NCI-H82 (cell line): Measurements from ENCODE around the gene POLR2J.
"Not testable (repeated sequence)": the region's sequence is repeated elsewhere in the genome, so short reads cannot be mapped to it uniquely, and the experiment has no call there.

Experiments used
- DNase-seq: peaks from one replicate; lab custom pipeline; 2025; lab: John Stamatoyannopoulos, UW

POLR2J gene

DNA sequence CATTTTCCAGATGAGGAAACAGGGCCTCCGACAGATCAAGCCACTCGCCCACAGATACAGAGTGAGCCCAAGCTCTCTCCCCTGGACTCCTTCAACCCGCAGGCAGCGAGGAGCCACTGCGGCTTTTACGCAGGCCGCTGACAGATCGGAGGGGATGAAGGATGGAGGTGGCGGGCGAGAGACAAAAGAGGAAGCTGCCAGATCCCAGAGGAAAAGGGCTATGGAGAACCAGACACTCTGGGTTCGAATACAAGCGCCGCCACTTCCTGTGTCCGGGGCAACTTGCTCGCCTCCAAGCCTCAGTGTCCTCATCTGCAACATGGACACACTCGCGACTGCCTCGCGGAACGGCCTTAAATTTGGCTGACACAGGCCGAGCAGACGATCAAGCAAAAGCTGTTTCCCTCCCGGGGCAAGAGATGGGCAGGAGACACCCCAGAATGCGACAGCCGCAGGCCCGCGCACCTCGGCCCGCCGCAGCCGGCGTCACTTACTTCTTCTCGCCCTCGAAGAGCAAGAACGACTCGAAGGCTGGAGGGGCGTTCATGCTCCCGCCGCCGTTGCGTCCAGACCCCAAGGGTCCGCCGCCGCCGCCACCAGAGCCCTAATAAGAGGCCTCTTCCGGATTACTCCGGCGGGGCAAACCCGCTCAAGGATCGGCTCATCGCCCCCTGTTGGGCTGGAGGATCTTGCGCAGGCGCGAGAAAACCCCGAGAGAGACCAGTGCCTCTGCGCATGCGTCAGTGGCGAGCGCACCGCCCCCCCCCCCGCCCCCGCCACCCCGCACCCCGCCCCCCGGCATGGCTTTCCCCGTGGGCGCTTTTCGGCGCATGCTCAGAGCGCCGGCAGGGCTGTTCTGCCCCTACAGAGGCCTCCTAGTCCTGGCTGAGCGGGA is at the start of gene POLR2J:
Gene POLR2J (minus strand): TSS at position 609 of the 895 bp plus-strand sequence. CDS start 62 bp downstream, at position 547.
- not testable (repeated sequence) for DNase-seq

DNA sequence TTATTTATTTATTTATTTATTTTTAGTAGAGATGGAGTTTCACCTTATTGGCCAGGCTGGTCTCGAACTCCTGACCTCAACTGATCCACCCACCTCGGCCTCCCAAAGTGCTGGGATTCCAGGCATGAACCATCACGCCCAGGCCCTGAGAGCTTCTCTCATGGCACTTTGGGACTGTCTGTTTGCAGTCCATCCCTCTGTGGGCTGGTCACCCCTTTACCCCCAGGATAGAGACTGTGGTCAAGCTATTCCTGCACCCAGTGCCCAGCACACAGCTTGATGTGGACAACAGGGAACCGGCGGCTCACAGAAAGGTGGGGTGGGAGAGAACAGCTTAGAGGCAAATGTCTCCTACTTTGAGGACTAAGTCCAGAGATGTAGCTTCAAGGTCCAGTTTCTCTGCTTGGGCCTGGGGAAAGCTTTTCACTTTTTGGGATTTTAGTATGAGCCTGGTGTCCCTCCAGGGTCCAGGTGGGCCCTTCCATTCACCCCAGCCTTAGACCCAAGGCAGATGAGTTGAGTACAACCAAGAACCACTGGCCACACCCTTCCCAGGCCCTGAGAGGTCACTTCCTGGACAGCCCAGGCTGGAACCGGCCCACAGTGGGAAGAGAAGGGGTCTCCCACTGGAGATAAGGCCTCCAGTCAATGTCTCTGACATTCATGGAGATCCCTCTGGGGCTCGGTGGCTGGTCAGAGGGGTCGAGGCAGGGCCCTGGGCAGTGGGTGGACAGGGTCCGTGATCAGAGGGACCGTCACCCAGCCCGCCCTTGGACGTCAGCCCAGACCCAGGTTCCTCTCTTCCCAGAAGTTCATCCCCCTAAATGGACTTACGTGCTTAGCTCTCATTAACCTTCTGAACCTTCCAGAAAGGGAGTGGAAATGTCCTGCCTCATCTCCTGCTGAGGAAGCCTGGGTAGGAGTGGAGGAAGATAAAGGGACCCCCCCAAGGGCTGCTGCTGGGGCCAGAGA is 49.4 kb upstream of the POLR2J start:
- not testable (repeated sequence) for DNase-seq

- DNase-seq, result not testable (repeated sequence)
Observed at GRCh38 chr7:102527182-102527581, 48.5 kb upstream of the POLR2J start.

- DNase-seq, result not testable (repeated sequence)
Observed at GRCh38 chr7:102524803-102525202, 46.1 kb upstream of the POLR2J start.

- not testable (repeated sequence) for DNase-seq
Observed at GRCh38 chr7:102520797-102521196, 42.1 kb upstream of the POLR2J start.

DNA sequence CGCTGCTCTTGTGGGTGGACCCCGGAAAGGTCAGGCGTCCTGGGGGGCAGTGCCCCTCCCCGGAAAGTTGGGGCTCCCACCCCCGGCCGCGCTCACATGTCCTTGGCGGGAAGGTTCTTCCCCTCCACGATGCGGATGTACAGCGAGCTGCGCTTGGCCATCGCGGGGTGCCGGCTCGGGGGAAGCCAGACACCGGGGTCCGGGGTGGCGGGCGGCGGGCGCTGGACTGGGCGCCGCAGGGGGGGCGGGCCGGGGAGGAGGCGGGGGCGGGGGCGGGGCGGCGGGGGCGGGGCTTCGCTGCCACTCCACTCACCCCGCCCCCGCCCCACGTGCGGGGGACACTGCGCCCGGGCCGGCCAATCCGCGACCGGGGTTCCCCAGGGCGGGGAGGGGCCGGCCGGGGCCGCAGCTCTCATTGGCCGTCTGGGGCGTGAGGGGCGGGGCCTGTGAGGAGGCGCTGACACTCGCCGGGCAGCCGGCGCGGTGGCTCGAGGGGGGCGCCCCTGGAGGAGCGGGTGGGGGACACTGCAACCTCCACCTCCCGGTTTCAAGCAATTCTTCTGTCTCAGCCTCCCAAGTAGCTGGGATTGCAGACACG is 38.9 kb upstream of the POLR2J start, which contains the start of gene RASA4B:
Gene RASA4B (minus strand): TSS at position 228 of the 598 bp plus-strand sequence. CDS start 67 bp downstream, at position 161.
- not testable (repeated sequence) for DNase-seq

DNA sequence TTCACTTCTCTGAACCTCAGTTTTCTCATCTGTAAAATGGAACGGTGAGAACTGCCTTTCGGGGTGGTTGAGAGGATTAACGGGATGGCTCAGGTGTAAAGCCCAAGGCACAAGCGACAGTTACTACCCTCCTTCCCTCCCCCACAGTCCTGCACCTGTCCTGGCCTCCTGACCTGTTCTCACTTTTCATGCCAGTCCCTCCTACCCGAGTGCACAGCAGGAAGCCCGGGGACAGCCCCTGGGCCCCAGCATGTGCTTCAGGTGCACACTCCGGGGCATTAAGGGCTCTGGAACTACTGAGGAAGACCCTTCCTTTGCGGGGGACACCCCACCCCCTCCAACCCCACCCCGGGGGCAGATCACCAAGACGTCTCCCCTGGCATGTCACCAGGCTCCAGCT is 38.2 kb upstream of the POLR2J start:
- DNase-seq, result not testable (repeated sequence)

DNA sequence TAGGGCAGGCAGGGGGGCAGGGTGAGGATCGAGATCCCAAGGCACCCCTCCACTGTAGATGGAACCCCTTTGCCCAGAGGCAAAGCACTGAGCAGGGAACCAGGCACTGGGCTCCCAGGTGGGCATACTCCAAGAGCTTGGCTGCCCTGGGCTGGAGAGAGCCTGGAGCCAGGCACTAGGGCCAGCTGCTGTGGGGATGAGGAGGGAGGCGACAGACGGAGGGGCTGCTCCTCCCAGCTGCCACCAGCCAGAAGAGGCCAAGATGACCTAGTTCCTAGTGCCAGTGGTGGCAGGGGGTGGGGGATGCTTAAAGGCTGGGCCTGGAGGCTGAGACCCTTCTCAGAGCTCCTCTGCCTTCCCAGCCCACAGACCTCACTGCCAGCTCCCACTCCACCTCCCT is 37.2 kb upstream of the POLR2J start:
- DNase-seq, result not testable (repeated sequence)

DNA sequence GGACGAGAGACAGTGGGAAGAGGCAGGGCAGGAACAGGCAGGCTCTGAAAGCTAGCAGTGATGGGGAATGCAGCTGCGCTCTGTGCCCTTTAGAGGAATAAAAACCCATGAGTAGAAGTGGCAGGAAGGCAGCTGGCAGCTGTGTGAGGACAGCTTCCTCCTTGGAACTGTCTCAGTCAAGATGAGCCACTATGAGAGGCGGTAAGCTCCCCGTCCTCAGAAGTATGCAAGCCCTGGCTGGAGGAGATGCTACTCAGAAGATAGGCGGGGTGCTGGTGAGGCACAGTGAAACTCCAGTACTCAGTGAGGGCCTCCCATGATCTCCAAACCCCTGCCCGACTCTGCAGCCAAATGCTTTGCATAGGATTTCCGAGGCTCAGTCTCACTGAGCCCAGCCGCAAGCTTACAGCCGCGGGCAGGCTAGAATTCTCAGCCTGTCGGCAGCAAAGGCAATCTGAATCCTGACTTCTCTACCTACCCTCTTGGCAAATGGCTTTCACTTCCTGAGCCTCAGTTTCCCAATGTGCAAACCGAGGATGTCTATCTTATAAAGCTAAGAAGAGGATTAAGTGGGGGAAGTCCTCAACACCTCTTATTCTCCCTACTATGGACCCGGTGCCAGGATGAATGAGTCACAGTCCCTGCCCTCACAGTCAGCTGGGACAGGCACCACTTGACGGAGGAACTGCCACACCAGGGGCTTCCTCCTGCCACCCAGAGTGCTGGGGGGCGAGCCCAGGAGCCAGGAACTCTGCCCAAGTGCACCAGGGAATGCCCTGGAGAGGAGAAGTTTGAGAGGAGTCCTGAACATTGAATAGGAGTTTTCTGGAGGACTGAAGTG is 36.4 kb upstream of the POLR2J start:
- not testable (repeated sequence) for DNase-seq

DNA sequence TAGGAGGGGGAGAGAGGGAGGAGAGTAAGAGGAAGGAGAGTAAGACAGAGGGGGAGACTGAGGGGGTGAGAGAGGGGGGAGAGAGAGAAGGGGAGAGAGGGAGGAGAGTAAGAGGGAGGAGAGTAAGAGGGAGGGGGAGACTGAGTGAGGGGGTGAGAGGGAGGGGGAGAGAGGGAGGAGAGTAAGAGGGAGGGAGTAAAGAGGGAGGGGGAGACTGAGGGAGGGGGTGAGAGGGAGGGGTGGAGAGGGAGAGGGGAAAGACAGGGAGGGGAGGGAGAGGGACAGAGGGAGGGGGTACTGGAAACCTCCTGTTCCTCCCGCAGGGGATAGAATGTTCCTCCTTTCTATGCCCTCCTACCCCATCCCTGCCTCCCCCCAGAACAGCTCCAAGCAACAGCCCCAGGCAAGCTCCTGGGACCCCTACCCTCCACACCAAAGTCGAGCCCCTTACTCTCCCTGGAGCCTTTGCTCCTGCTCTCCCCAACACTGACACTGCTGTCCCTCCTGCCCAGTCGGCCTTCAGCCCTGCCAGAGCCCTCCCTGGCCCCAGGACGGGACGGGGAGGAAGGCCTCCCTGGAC is 34.0 kb upstream of the POLR2J start:
- not testable (repeated sequence) for DNase-seq

GRCh38 chr7:102511860-102512522 is 33.3 kb upstream of the POLR2J start:
- DNase-seq, result not testable (repeated sequence)

DNA sequence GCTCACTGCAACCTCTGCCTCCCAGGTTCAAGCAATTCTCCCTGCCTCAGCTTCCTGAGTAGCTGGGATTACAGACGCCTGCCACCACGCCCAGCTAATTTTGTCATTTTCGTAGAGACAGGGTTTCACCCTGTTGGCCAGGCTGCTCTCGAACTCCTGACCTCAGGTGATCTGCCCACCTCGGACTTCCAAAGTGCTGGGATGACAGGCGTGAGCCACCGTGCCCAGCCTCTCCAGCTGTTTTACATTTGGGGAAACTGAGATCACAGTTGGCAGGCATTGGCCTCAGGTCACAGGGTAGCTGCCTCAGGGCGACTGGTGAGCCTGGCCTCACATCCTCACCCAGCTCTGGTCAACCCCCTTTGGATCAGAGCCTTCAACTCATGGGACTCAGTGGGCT is 31.9 kb upstream of the POLR2J start:
- DNase-seq, result not testable (repeated sequence)

DNA sequence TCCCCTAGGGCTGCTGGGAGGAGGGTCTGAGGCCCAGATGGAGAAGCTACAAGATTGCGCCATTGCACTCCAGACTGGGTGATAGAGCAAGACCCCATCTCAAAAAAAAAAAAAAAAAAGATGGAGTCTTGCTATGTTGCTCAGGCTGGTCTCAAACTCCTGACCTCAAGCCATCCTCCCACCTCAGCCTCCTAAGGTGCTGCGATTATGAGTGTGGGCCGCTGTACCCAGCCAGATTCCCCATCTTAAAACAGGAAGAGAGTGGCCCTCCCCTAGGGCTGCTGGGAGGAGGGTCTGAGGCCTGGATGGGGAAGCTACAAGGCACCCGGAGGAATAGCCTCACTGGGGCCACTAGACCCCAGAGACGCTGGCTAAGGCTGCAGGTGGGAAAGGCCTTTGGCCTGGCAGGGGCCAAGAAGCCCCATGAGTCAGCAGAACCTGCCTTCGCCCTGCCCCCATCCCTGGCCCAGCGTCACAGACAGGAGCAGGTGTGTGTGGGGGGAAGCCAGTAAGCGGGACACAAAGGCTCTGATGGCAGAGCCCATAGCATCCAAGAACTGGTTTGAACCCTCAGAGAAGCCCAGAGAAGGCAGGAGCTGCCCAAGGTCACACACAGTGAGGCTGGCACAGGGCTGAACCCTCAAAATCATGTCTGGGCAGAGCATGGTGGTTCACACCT is 28.8 kb upstream of the POLR2J start:
- DNase-seq, result not testable (repeated sequence)

DNA sequence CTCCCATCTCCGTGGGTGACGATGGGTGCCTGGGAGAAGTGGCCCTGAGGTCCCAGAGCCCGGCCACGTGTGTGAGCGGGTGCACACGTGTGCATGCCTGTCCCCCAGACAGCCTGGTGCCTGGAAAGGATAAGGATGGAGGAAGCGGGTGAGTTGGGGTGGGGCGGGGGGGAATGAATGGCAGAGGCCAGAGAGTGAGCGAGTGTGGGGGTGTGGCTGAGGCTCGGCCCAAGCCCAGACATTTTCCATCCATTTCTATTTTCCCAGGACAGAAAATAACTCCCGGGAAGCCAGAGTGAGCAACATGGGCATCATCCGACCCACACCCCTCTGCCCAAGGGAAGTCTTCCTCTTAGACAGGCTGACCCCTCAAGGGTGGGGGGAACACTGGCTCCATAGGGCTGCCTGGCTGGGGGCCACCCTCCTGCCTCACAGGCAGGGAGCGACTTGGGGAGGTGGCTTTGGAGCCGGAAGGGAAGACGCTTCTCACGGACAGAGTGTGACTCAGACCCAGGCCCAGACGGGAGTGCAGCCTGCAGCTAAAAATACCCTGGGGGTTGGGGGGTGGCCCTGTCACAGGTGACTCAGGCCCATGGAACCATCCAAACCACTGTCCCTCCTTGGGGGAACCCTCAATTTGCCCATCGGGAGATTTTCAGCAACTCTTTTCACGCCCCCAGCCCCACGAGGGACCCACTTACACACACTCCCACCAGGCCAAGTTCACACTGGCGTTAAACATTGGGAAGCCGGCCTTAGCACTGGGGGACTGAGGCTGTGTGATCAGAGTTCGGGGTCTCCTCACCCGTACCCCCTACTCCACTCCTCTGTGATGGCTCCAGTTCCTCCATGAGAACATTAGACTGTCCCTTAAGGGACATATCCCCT is 26.8 kb upstream of the POLR2J start:
- DNase-seq, result not testable (repeated sequence)

DNA sequence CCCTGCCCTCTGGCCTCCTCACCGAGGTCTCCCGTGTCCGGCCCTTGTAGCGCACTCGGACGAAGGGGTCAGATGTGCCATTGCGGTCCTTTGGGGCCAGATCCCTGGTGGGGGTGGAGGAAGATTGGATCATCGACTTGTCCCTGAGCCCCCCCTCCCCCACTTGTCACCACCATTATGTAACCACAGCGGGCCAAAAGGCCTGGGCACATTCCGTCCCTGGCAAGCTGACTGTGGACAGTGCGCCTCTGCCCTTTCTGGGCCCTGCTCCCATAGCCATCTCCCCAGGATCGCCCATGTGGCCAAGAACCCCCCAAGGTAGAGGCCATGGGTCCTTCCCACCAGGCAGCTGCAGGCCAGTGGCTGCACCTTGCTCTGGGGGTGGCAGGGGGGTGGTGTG is 24.4 kb upstream of the POLR2J start:
- not testable (repeated sequence) for DNase-seq

GRCh38 chr7:102498321-102498720 is 19.6 kb upstream of the POLR2J start:
- not testable (repeated sequence) for DNase-seq

GRCh38 chr7:102497308-102497707 is 18.6 kb upstream of the POLR2J start:
- DNase-seq, result not testable (repeated sequence)

- not testable (repeated sequence) for DNase-seq
Observed at GRCh38 chr7:102496861-102497260, 18.1 kb upstream of the POLR2J start.
